Gastrocnemius medialis (tissue), 4 donors: ENCODE measurements around the gene ARPIN. TPM values are rescaled to one million over a fixed set of nuclear protein-coding genes. Genes with fewer than 3 reads are reported as not detected.
"Not testable (repeated sequence)": the region's sequence is repeated elsewhere in the genome, so short reads cannot be mapped to it uniquely, and the experiment has no call there.

Experiments used
- ATAC-seq, 2 donors: fragments of 150-250 bp; one replicate each; pipeline ENCODE4 v1.9.1; 2016
- DNase-seq, 2 donors: peaks; one replicate each; pipeline ENCODE4 v3.0.0-alpha.2; 2019
- H3K27ac ChIP-seq, 4 donors: fragments of 200-600 bp; sonication (generic); 1 replicate in 1 of 4; 2 replicates in 3 of 4; pipeline ENCODE4 v1.5.1; 2016 to 2018; ENCODE audit warnings: mild to moderate bottlenecking in 2 of 4, moderate library complexity in 1 of 4
- H3K27me3 ChIP-seq, 3 donors: fragments of 200-600 bp; sonication (generic) in 2 of 3; 1 replicate in 1 of 3; 2 replicates in 2 of 3; pipeline versions ENCODE4 v1.5.1 to v1.6.0; 2016 to 2019; ENCODE audit warnings: mild to moderate bottlenecking in 1 of 3, moderate library complexity in 1 of 3
- H3K36me3 ChIP-seq, 2 donors: fragments of 200-600 bp; sonication (generic) in 1 of 2; one replicate each; pipeline ENCODE4 v1.5.1; 2017 to 2018
- H3K4me1 ChIP-seq, 2 donors: fragments of 200-600 bp; sonication (generic) in 1 of 2; one replicate each; pipeline ENCODE4 v1.5.1; 2016 to 2017; ENCODE audit warnings: mild to moderate bottlenecking in 2 of 2
- H3K4me3 ChIP-seq, 4 donors: fragments of 200-600 bp; sonication (generic) in 3 of 4; 1 replicate in 1 of 4; 2 replicates in 3 of 4; pipeline ENCODE4 v1.5.1; 2016 to 2019; ENCODE audit warnings: mild to moderate bottlenecking in 2 of 4
- H3K9me3 ChIP-seq, 3 donors: fragments of 200-600 bp; sonication (generic) in 2 of 3; 1 replicate in 1 of 3; 2 replicates in 2 of 3; pipeline ENCODE4 v1.5.1; 2016 to 2019
- POLR2A ChIP-seq, 2 donors: fragments of 450-650 bp; IDR thresholded peaks; one replicate each; pipeline ENCODE4 v1.6.1; 2017; ENCODE audit warnings: antibody characterized with exemption in 2 of 2, mild to moderate bottlenecking in 2 of 2, moderate library complexity in 2 of 2
- in situ Hi-C, 4 donors: fragments of 200-750 bp; cut with MboI; loops; one replicate each; pipeline versions ENCODE4 v1.15.0 to v1.8.0; 2017; ENCODE audit warnings: low sequenced_read_pairs in 4 of 4
- intact Hi-C: fragments of 100-400 bp; cut with DNase I; formaldehyde crosslinking; loops from one replicate; pipeline ENCODE4 v1.15.1; 2023; ENCODE audit warnings: low total_unique reads
- total RNA-seq, 4 donors: library from RNA; depleted of rRNA; stranded (reverse); fragments of >200 nt; gene quantifications; one replicate each; pipeline versions ENCODE4 v1.1.0 to v1.2.3, GENCODE V29; 2016
- TF ChIP-seq, protein P1 (sequence below), 5 experiments: fragments of 450-650 bp in 3 of 5; fragments of 200-600 bp in 2 of 5; sonication (generic) in 2 of 5; IDR thresholded peaks in 4 of 5; conservative IDR thresholded peaks in 1 of 5; 1 replicate in 4 of 5; 2 replicates in 1 of 5; pipeline ENCODE4 v1.5.1; 2016 to 2019; ENCODE audit warnings: antibody characterized with exemption in 5 of 5, mild to moderate bottlenecking in 3 of 5, moderate library complexity in 3 of 5

ARPIN gene
- total RNA-seq, 4 donors from 2014 or later, result 4.8 to 10.9 (median 6.0) TPM

GRCh38 chr15:89947385-89947784 lies 34.6 kb upstream of the ARPIN start:
- Histone ChIP-seq H3K4me3 (no peak overlapping the region), H3K9me3 (no peaks in the 10 kb centered on the region), H3K27me3 (no peaks in the 10 kb centered on the region), H3K36me3 (no peaks in the 10 kb centered on the region), H3K27ac (no peak overlapping the region), H3K4me1 (peaks cover 0 to 4% of the 10 kb centered on the region in 2 donors)
- no peak for TF ChIP-seq POLR2A (IDR thresholded peaks at IDR 0.05)
- TF ChIP-seq, protein P1, sequence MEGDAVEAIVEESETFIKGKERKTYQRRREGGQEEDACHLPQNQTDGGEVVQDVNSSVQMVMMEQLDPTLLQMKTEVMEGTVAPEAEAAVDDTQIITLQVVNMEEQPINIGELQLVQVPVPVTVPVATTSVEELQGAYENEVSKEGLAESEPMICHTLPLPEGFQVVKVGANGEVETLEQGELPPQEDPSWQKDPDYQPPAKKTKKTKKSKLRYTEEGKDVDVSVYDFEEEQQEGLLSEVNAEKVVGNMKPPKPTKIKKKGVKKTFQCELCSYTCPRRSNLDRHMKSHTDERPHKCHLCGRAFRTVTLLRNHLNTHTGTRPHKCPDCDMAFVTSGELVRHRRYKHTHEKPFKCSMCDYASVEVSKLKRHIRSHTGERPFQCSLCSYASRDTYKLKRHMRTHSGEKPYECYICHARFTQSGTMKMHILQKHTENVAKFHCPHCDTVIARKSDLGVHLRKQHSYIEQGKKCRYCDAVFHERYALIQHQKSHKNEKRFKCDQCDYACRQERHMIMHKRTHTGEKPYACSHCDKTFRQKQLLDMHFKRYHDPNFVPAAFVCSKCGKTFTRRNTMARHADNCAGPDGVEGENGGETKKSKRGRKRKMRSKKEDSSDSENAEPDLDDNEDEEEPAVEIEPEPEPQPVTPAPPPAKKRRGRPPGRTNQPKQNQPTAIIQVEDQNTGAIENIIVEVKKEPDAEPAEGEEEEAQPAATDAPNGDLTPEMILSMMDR (IDR thresholded peaks at IDR 0.05 in 4 of 5, conservative IDR thresholded peaks at IDR 0.05 in 1 of 5), result no peak
- DNase-seq, result no peak
- intact Hi-C loops (no loop called here), in situ Hi-C loops (no loop called here)
- no peak for ATAC-seq

GRCh38 chr15:89946681-89947299 lies 34.0 kb upstream of the ARPIN start:
- ATAC-seq (no peak), DNase-seq (no peak)
- intact Hi-C loops, result no loop called here
- no peaks in the 10 kb centered on the region for H3K27me3 ChIP-seq
- H3K36me3 ChIP-seq, result no peaks in the 10 kb centered on the region
- H3K4me3 ChIP-seq, result no peak overlapping the region
- H3K9me3 ChIP-seq, result no peaks in the 10 kb centered on the region
- peaks cover 0 to 4% of the 10 kb centered on the region in 2 donors for H3K4me1 ChIP-seq
- no peak for TF ChIP-seq POLR2A (IDR thresholded peaks at IDR 0.05)
- TF ChIP-seq, protein P1 (IDR thresholded peaks at IDR 0.05 in 4 of 5, conservative IDR thresholded peaks at IDR 0.05 in 1 of 5), result no peak
- in situ Hi-C loops, result no loop called here
- no peak overlapping the region for H3K27ac ChIP-seq

- H3K9me3 ChIP-seq, H3K27ac ChIP-seq, H3K4me3 ChIP-seq, H3K27me3 ChIP-seq, DNase-seq, H3K36me3 ChIP-seq, ATAC-seq, H3K4me1 ChIP-seq, intact Hi-C loops, in situ Hi-C loops: not testable (repeated sequence)
Measured at GRCh38 chr15:89943721-89944120, 31.0 kb upstream of the ARPIN start.

DNA sequence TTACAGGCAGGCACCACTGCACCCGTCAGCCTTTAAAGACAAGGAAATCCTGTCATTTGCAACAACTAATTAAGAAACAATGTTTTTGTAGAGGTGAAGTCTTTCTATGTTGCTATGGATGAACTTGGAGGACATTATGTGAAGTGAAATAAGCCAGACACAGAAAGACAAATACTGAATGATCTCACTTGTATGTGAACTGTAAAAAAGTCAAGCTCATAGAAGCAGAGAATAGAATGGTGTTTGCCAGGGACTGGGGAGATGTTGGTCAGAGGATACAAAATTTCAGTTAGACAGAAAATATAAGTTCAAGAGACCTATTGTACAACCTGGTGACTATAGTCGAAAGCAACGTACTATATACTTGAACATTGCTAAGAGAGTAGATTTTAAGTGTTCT lies 27.2 kb upstream of the ARPIN start:
- no peak for TF ChIP-seq POLR2A (IDR thresholded peaks at IDR 0.05)
- TF ChIP-seq, protein P1 (IDR thresholded peaks at IDR 0.05 in 4 of 5, conservative IDR thresholded peaks at IDR 0.05 in 1 of 5), result no peak
- Histone ChIP-seq H3K4me1 (no peaks in the 10 kb centered on the region), H3K9me3 (no peaks in the 10 kb centered on the region), H3K27me3 (no peaks in the 10 kb centered on the region), H3K36me3 (no peaks in the 10 kb centered on the region), H3K4me3 (no peak overlapping the region), H3K27ac (no peak overlapping the region)
- in situ Hi-C loops (no loop called here), intact Hi-C loops (no loop called here)
- ATAC-seq (no peak), DNase-seq (no peak)

- H3K9me3 ChIP-seq, H3K36me3 ChIP-seq, H3K4me3 ChIP-seq, H3K27me3 ChIP-seq, ATAC-seq, intact Hi-C loops, H3K27ac ChIP-seq, DNase-seq, H3K4me1 ChIP-seq, in situ Hi-C loops: not testable (repeated sequence)
Measured at GRCh38 chr15:89939377-89939776, 26.6 kb upstream of the ARPIN start.
